Epithelial cell of proximal tubule (primary cell): ENCODE measurements around the gene ACTG2. TPM values are rescaled to one million over a fixed set of nuclear protein-coding genes. Genes with fewer than 3 reads are reported as not detected.
A peak's percentile ranks its signal among the peaks of the same experiment; 100 is the strongest.

Experiments
- DNase-seq: peaks from one replicate; pipeline ENCODE4 v3.0.0-alpha.2; 2011; ENCODE audit warnings: low read depth
- H3K4me3 ChIP-seq: 2 replicates; pipeline ENCODE4 v1.5.1; 2011; ENCODE audit warnings: low read depth, mild to moderate bottlenecking, low read length
- CTCF ChIP-seq: conservative IDR thresholded peaks from 2 replicates; pipeline ENCODE4 v1.5.1; 2012; ENCODE audit warnings: low read depth, mild to moderate bottlenecking, low read length
- total RNA-seq: library from RNA; depleted of rRNA; stranded (reverse); fragments of >200 nt; gene quantifications from 2 replicates; pipeline ENCODE4 v1.2.3, GENCODE V29; 2015

Gene ACTG2
- total RNA-seq = not detected in 2 replicates

DNA sequence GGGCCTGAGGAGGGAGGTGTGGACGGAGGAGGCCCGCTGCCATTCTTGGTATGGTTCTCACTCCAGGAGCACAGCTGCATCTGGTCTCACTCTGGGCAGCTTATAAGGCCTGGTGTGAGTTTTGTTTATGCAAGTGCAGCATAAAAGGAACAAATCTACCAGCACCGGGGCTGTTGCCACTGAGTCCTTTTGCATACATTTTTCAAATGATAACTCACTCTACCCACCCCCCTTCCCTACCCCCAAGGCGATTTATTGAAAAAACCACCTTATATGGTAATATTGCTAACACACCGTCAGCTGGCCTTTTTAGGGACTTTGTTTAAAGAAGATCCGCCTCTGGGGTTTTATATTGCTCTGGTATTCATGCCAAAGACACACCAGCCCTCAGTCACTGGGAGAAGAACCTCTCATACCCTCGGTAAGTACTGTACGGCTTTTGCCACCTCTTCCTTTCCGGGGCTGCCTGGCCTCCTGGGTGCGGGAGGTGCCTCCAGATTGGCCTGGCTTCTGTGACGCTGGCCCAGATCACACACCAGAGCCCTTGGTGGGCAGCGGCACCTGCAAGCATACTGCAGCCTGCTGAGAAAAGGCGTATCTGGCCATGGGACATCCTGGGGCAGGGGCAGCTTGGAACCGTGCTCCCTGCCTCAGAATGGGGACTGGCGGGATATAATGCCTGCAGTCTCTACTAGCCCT is at the start of gene ACTG2:
TSS of gene ACTG2 (plus strand) at position 378 of the 699 bp plus-strand sequence. CDS start 8,304 bp downstream, outside the sequence.
- no peak within 1 kb of the TSS for H3K4me3 ChIP-seq
- no peak for DNase-seq
- TF ChIP-seq CTCF = no peak

DNA sequence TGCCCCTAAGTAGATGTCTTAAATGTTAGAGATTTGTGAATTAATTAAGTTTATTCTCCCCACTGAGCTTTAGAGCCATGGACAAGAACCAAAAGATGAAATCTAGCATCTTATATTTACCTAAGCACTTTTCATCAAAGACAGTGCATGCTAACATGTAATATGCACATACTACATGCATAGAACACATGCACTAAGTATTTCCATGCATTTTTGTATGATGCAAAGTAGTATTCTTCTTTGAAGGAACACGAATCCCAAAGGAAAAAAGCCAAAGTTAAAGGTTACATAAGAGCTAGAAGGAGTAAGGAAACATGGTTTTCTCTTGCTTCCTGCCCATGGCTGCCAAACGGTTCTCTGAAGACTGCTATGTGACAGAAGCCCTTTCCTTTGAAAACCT is 48.7 kb upstream of the ACTG2 start:
- TF ChIP-seq CTCF = no peak
- no peak overlapping the region for H3K4me3 ChIP-seq
- DNase-seq = no peak

DNA sequence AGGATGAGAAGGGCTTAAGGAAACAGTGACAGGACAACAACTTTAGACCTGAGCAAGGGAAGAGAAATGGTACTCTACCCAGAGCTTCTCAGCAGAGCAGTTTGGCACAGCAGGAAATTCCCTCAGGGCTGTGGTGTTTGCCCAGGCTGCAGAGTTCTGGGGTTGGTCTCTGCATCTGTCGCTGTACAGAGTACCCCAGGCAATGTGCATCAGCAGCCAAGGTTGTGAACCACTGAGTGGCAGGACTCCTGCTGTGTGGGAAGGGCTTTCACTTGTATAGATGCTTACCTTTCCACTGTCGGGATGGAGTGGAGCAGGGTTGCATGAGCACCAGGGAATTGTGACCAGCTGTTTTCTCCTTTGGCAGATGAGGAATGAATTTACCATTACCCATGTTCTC is 42.8 kb upstream of the ACTG2 start:
- H3K4me3 ChIP-seq = no peak overlapping the region
- no peak for DNase-seq
- TF ChIP-seq CTCF = no peak

DNA sequence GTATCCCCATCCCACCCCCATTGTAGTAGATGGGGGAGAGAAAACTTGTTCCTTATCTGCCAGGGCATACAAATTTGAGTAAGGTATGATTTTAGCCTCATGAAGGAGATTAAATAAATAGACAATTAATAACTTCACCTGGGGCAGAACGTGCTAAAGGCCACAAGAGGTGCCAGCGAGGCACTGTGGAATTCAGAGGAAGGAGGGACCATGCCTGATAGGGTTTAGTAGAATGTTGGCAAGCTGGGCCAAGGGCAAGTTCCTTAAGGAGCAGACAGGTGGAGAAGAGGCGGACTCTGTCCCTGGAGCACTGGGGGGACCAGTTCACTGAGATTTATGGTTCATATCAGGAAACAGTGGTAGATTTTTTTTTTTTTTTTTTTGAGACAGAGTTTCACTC is 41.5 kb upstream of the ACTG2 start:
- no peak for DNase-seq
- peak; percentile 48 for TF ChIP-seq CTCF

DNA sequence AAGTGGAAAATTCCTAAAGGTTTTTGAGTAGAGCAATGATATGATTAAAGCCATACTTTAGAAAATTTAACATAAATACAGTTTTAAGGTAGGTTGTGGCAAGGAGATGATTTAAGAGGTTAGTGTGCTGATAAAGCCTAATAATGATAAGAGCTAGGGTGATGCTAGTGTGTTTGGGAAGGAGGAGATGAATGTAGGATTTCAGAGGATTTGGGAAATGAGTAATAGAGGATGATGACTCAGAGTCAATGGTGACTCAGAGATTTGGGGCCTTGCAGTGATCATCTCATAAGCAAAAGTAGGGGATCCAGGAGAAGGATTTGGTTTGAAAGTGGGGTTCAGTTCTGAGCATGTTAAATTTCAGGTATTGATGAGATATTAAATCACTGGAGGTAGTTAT is 40.8 kb upstream of the ACTG2 start:
- TF ChIP-seq CTCF = no peak
- DNase-seq = no peak

More for the DNA sequence above, 41.5 kb upstream of the ACTG2 start:
- no peak overlapping the region for H3K4me3 ChIP-seq

GRCh38 chr2:73855526-73855925 is 37.3 kb upstream of the ACTG2 start:
- TF ChIP-seq CTCF = no peak
- DNase-seq = no peak

More for the DNA sequence above, 40.8 kb upstream of the ACTG2 start:
- H3K4me3 ChIP-seq = no peak overlapping the region

GRCh38 chr2:73856214-73856613 is 36.6 kb upstream of the ACTG2 start:
- no peak for TF ChIP-seq CTCF
- DNase-seq = no peak
- H3K4me3 ChIP-seq = no peak overlapping the region

More at GRCh38 chr2:73855526-73855925, 37.3 kb upstream of the ACTG2 start:
- no peak overlapping the region for H3K4me3 ChIP-seq
